ENCODE results near the gene TTC9. TPM values are rescaled to one million over a fixed set of nuclear protein-coding genes. Genes with fewer than 3 reads are reported as not detected.

Gene TTC9
- total and polyA plus RNA-seq, 2 experiments from 2014 or later, result 10.3 to 34.2 TPM

DNA sequence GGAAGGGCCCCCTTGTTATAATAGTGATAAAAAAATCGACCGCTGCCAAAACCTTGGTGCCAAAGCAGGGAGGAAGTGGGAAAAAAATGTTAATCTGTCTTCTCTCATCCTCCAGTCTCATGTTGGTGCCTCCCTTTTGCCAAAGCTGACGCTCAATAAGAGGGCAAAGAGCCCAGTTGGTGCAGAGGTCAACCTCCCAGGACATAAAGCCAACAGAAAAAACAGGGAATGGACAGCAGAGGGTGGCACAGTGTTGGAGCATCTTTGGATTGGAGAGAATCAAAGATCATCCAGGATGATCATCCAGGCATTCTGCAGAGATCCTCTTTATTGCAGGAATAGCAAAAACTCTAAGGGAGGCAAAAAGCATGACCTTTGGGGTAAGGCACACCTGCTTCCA lies 9.8 kb upstream of the TTC9 start (continued):
- TF ChIP-seq CREB1 (CRISPR knock-in tag; IDR thresholded peaks at IDR 0.05; ENCODE audit: low read depth), result no peak

DNA sequence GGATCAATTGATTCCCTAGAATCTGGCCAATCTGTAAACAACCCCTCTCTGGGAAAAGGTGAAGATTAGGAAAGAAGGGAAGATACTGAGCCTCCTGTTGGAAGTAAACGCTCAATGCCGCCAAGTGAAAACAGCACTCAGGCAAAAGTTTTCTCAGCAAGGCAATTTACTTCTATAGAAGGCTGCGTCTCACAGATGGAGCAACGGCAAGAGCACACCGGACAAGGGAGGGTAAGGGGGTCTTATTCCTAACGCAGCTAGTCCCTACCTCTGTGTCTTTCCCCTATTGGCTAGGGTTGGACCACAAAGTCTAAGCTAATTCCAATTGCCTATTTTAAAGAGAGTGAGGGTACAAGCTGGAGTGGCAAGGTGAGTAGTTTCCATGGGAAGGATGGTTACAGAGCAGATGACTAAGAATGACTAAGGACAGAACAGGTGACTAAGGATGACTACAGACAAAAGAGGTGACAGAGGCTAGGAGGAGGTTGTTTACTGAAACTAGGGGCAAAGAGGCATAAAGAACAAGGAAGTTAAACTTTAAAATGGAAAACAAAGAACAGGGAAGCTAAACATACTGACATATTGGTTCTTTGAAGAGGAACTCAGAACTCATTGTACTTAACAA lies 5.6 kb upstream of the TTC9 start:
- Histone ChIP-seq H3K4me1 (ENCODE audit: insufficient read depth) (peaks cover 16% of the 10 kb centered on the region), H2AFZ (no peak overlapping the region), H3K4me2 (no peak overlapping the region), H3K36me3 (ENCODE audit: insufficient read depth) (peaks cover 5% of the 10 kb centered on the region; the same call in 1 of the 2 replicates), H3K27me3 (ENCODE audit: insufficient read depth) (no peaks in the 10 kb centered on the region), H3F3A (replicated peaks; ENCODE audit: low read depth) (no peaks in the 10 kb centered on the region), H3K4me3 (no peak overlapping the region), H3K27ac (ENCODE audit: low read depth) (no peak overlapping the region), H3K9me2 (ENCODE audit: insufficient read depth) (no peaks in the 10 kb centered on the region; the same call in 1 of the 2 replicates), H4K20me1 (replicated peaks; ENCODE audit: insufficient read depth) (no peaks in the 10 kb centered on the region), H3K79me2 (replicated peaks; ENCODE audit: insufficient read depth) (peaks cover 28% of the 10 kb centered on the region)
- Mint-ChIP-seq H3K9me3 (peaks cover 21% of the 10 kb centered on the region), H3K27ac (no peak overlapping the region), H3K4me1 (peaks cover 15% of the 10 kb centered on the region), H3K36me3 (ENCODE audit: low read depth) (peaks cover 27% of the 10 kb centered on the region), H3K4me3 (no peak overlapping the region), H3K27me3 (ENCODE audit: insufficient read depth, low read depth, poor library complexity) (peaks cover 2% of the 10 kb centered on the region)
- TF ChIP-seq, protein P1, sequence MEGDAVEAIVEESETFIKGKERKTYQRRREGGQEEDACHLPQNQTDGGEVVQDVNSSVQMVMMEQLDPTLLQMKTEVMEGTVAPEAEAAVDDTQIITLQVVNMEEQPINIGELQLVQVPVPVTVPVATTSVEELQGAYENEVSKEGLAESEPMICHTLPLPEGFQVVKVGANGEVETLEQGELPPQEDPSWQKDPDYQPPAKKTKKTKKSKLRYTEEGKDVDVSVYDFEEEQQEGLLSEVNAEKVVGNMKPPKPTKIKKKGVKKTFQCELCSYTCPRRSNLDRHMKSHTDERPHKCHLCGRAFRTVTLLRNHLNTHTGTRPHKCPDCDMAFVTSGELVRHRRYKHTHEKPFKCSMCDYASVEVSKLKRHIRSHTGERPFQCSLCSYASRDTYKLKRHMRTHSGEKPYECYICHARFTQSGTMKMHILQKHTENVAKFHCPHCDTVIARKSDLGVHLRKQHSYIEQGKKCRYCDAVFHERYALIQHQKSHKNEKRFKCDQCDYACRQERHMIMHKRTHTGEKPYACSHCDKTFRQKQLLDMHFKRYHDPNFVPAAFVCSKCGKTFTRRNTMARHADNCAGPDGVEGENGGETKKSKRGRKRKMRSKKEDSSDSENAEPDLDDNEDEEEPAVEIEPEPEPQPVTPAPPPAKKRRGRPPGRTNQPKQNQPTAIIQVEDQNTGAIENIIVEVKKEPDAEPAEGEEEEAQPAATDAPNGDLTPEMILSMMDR (conservative IDR thresholded peaks at IDR 0.05; ENCODE audit: low read depth in 2 of 2), result no peak
- TF ChIP-seq EZH2phosphoT487 (IDR thresholded peaks at IDR 0.05; ENCODE audit: unreplicated experiment), result no peak
- TF ChIP-seq, protein P2, sequence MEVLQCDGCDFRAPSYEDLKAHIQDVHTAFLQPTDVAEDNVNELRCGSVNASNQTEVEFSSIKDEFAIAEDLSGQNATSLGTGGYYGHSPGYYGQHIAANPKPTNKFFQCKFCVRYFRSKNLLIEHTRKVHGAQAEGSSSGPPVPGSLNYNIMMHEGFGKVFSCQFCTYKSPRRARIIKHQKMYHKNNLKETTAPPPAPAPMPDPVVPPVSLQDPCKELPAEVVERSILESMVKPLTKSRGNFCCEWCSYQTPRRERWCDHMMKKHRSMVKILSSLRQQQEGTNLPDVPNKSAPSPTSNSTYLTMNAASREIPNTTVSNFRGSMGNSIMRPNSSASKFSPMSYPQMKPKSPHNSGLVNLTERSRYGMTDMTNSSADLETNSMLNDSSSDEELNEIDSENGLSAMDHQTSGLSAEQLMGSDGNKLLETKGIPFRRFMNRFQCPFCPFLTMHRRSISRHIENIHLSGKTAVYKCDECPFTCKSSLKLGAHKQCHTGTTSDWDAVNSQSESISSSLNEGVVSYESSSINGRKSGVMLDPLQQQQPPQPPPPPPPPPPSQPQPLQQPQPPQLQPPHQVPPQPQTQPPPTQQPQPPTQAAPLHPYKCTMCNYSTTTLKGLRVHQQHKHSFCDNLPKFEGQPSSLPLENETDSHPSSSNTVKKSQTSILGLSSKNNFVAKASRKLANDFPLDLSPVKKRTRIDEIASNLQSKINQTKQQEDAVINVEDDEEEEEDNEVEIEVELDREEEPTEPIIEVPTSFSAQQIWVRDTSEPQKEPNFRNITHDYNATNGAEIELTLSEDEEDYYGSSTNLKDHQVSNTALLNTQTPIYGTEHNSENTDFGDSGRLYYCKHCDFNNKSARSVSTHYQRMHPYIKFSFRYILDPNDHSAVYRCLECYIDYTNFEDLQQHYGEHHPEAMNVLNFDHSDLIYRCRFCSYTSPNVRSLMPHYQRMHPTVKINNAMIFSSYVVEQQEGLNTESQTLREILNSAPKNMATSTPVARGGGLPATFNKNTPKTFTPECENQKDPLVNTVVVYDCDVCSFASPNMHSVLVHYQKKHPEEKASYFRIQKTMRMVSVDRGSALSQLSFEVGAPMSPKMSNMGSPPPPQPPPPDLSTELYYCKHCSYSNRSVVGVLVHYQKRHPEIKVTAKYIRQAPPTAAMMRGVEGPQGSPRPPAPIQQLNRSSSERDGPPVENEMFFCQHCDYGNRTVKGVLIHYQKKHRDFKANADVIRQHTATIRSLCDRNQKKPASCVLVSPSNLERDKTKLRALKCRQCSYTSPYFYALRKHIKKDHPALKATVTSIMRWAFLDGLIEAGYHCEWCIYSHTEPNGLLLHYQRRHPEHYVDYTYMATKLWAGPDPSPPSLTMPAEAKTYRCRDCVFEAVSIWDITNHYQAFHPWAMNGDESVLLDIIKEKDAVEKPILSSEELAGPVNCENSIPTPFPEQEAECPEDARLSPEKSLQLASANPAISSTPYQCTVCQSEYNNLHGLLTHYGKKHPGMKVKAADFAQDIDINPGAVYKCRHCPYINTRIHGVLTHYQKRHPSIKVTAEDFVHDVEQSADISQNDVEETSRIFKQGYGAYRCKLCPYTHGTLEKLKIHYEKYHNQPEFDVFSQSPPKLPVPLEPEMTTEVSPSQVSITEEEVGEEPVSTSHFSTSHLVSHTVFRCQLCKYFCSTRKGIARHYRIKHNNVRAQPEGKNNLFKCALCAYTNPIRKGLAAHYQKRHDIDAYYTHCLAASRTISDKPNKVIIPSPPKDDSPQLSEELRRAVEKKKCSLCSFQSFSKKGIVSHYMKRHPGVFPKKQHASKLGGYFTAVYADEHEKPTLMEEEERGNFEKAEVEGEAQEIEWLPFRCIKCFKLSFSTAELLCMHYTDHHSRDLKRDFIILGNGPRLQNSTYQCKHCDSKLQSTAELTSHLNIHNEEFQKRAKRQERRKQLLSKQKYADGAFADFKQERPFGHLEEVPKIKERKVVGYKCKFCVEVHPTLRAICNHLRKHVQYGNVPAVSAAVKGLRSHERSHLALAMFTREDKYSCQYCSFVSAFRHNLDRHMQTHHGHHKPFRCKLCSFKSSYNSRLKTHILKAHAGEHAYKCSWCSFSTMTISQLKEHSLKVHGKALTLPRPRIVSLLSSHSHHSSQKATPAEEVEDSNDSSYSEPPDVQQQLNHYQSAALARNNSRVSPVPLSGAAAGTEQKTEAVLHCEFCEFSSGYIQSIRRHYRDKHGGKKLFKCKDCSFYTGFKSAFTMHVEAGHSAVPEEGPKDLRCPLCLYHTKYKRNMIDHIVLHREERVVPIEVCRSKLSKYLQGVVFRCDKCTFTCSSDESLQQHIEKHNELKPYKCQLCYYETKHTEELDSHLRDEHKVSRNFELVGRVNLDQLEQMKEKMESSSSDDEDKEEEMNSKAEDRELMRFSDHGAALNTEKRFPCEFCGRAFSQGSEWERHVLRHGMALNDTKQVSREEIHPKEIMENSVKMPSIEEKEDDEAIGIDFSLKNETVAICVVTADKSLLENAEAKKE (CRISPR knock-in tag; IDR thresholded peaks at IDR 0.05), result no peak
- TF ChIP-seq, protein P3, sequence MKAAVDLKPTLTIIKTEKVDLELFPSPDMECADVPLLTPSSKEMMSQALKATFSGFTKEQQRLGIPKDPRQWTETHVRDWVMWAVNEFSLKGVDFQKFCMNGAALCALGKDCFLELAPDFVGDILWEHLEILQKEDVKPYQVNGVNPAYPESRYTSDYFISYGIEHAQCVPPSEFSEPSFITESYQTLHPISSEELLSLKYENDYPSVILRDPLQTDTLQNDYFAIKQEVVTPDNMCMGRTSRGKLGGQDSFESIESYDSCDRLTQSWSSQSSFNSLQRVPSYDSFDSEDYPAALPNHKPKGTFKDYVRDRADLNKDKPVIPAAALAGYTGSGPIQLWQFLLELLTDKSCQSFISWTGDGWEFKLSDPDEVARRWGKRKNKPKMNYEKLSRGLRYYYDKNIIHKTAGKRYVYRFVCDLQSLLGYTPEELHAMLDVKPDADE (IDR thresholded peaks at IDR 0.05), result no peak
- TF ChIP-seq CREB1 (CRISPR knock-in tag; IDR thresholded peaks at IDR 0.05; ENCODE audit: low read depth), result no peak
- no peak for TF ChIP-seq NANOG (IDR thresholded peaks at IDR 0.05; ENCODE audit: borderline replicate concordance)
- no peak for TF ChIP-seq STAT1 (IDR thresholded peaks at IDR 0.05; ENCODE audit: unreplicated experiment)
- no peak for TF ChIP-seq JUNB (IDR thresholded peaks at IDR 0.05; ENCODE audit: unreplicated experiment)
- TF ChIP-seq EZH2 (IDR thresholded peaks at IDR 0.05; ENCODE audit: low read depth, unreplicated experiment), result no peak
- TF ChIP-seq ZNF114 (CRISPR knock-in tag; IDR thresholded peaks at IDR 0.05), result no peak
- TF ChIP-seq POLR2AphosphoS5 (IDR thresholded peaks at IDR 0.05; ENCODE audit: low read depth), result no peak
- TF ChIP-seq, protein P4, sequence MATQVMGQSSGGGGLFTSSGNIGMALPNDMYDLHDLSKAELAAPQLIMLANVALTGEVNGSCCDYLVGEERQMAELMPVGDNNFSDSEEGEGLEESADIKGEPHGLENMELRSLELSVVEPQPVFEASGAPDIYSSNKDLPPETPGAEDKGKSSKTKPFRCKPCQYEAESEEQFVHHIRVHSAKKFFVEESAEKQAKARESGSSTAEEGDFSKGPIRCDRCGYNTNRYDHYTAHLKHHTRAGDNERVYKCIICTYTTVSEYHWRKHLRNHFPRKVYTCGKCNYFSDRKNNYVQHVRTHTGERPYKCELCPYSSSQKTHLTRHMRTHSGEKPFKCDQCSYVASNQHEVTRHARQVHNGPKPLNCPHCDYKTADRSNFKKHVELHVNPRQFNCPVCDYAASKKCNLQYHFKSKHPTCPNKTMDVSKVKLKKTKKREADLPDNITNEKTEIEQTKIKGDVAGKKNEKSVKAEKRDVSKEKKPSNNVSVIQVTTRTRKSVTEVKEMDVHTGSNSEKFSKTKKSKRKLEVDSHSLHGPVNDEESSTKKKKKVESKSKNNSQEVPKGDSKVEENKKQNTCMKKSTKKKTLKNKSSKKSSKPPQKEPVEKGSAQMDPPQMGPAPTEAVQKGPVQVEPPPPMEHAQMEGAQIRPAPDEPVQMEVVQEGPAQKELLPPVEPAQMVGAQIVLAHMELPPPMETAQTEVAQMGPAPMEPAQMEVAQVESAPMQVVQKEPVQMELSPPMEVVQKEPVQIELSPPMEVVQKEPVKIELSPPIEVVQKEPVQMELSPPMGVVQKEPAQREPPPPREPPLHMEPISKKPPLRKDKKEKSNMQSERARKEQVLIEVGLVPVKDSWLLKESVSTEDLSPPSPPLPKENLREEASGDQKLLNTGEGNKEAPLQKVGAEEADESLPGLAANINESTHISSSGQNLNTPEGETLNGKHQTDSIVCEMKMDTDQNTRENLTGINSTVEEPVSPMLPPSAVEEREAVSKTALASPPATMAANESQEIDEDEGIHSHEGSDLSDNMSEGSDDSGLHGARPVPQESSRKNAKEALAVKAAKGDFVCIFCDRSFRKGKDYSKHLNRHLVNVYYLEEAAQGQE (IDR thresholded peaks at IDR 0.05; ENCODE audit: unreplicated experiment), result no peak
- no peak for TF ChIP-seq ZNF331 (CRISPR knock-in tag; IDR thresholded peaks at IDR 0.05; ENCODE audit: low read depth)
- ATAC-seq, result no peak
- DNase-seq (ENCODE audit: low spot score), result no peak
